ENCODE results near the gene INTS13.
A peak's percentile ranks its signal among the peaks of the same experiment; 100 is the strongest.
"Not testable (repeated sequence)": the region's sequence is repeated elsewhere in the genome, so short reads cannot be mapped to it uniquely, and the experiment has no call there.

Gene INTS13

GRCh38 chr12:26961803-26962202, 24.0 kb upstream of the INTS13 start:
- Histone ChIP-seq H3K36me3 (ENCODE audit: control insufficient read depth, insufficient read depth, low read length) (peaks cover 64% of the 10 kb centered on the region), H3K27ac (ENCODE audit: insufficient read depth, low read length, poor library complexity, severe bottlenecking) (no peak overlapping the region), H3K4me3 (ENCODE audit: insufficient read depth, low read depth, low read length, poor library complexity, severe bottlenecking) (no peak overlapping the region), H3K27me3 (replicated peaks; ENCODE audit: control insufficient read depth, insufficient read depth, low read length, poor library complexity, severe bottlenecking) (no peaks in the 10 kb centered on the region), H3K9me3 (ENCODE audit: control insufficient read depth, low read length) (no peaks in the 10 kb centered on the region), H3K4me1 (ENCODE audit: control insufficient read depth, insufficient read depth, low read length, poor library complexity, severe bottlenecking) (no peaks in the 10 kb centered on the region)
- DNase-seq: no peak

GRCh38 chr12:26961391-26961790, 23.6 kb upstream of the INTS13 start:
- H3K27ac ChIP-seq (ENCODE audit: insufficient read depth, low read length, poor library complexity, severe bottlenecking); H3K4me3 ChIP-seq (ENCODE audit: insufficient read depth, low read depth, low read length, poor library complexity, severe bottlenecking); DNase-seq; H3K4me1 ChIP-seq (ENCODE audit: control insufficient read depth, insufficient read depth, low read length, poor library complexity, severe bottlenecking); H3K9me3 ChIP-seq (ENCODE audit: control insufficient read depth, low read length); H3K27me3 ChIP-seq (replicated peaks; ENCODE audit: control insufficient read depth, insufficient read depth, low read length, poor library complexity, severe bottlenecking): not testable (repeated sequence)
- peaks cover 64% of the 10 kb centered on the region for H3K36me3 ChIP-seq (ENCODE audit: control insufficient read depth, insufficient read depth, low read length)

GRCh38 chr12:26954027-26954426, 16.2 kb upstream of the INTS13 start:
- H3K27me3 ChIP-seq (replicated peaks; ENCODE audit: control insufficient read depth, insufficient read depth, low read length, poor library complexity, severe bottlenecking): no peaks in the 10 kb centered on the region
- no peak for DNase-seq
- no peak overlapping the region for H3K4me3 ChIP-seq (ENCODE audit: insufficient read depth, low read depth, low read length, poor library complexity, severe bottlenecking)
- H3K4me1 ChIP-seq (ENCODE audit: control insufficient read depth, insufficient read depth, low read length, poor library complexity, severe bottlenecking): peaks cover 7% of the 10 kb centered on the region
- H3K9me3 ChIP-seq (ENCODE audit: control insufficient read depth, low read length): no peaks in the 10 kb centered on the region
- peaks cover 29% of the 10 kb centered on the region for H3K36me3 ChIP-seq (ENCODE audit: control insufficient read depth, insufficient read depth, low read length)
- H3K27ac ChIP-seq (ENCODE audit: insufficient read depth, low read length, poor library complexity, severe bottlenecking): no peak overlapping the region

GRCh38 chr12:26953447-26953846, 15.7 kb upstream of the INTS13 start:
- DNase-seq: no peak

GRCh38 chr12:26948309-26948708, 10.5 kb upstream of the INTS13 start:
- H3K9me3 ChIP-seq (ENCODE audit: control insufficient read depth, low read length): no peaks in the 10 kb centered on the region
- no peaks in the 10 kb centered on the region for H3K27me3 ChIP-seq (replicated peaks; ENCODE audit: control insufficient read depth, insufficient read depth, low read length, poor library complexity, severe bottlenecking)
- no peak overlapping the region for H3K4me3 ChIP-seq (ENCODE audit: insufficient read depth, low read depth, low read length, poor library complexity, severe bottlenecking)
- peaks cover 7% of the 10 kb centered on the region for H3K36me3 ChIP-seq (ENCODE audit: control insufficient read depth, insufficient read depth, low read length)
- no peak for DNase-seq
- no peak overlapping the region for H3K27ac ChIP-seq (ENCODE audit: insufficient read depth, low read length, poor library complexity, severe bottlenecking)
- peaks cover 7% of the 10 kb centered on the region for H3K4me1 ChIP-seq (ENCODE audit: control insufficient read depth, insufficient read depth, low read length, poor library complexity, severe bottlenecking)

More at GRCh38 chr12:26953447-26953846, 15.7 kb upstream of the INTS13 start:
- no peak overlapping the region for H3K4me3 ChIP-seq (ENCODE audit: insufficient read depth, low read depth, low read length, poor library complexity, severe bottlenecking)
- H3K36me3 ChIP-seq (ENCODE audit: control insufficient read depth, insufficient read depth, low read length): peaks cover 29% of the 10 kb centered on the region
- peaks cover 7% of the 10 kb centered on the region for H3K4me1 ChIP-seq (ENCODE audit: control insufficient read depth, insufficient read depth, low read length, poor library complexity, severe bottlenecking)
- no peaks in the 10 kb centered on the region for H3K27me3 ChIP-seq (replicated peaks; ENCODE audit: control insufficient read depth, insufficient read depth, low read length, poor library complexity, severe bottlenecking)
- no peak overlapping the region for H3K27ac ChIP-seq (ENCODE audit: insufficient read depth, low read length, poor library complexity, severe bottlenecking)
- H3K9me3 ChIP-seq (ENCODE audit: control insufficient read depth, low read length): no peaks in the 10 kb centered on the region

- Histone ChIP-seq H3K36me3 (ENCODE audit: control insufficient read depth, insufficient read depth, low read length) (no peaks in the 10 kb centered on the region), H3K27ac (ENCODE audit: insufficient read depth, low read length, poor library complexity, severe bottlenecking) (peak overlapping the region; percentile 94), H3K9me3 (ENCODE audit: control insufficient read depth, low read length) (no peaks in the 10 kb centered on the region), H3K27me3 (replicated peaks; ENCODE audit: control insufficient read depth, insufficient read depth, low read length, poor library complexity, severe bottlenecking) (no peaks in the 10 kb centered on the region), H3K4me1 (ENCODE audit: control insufficient read depth, insufficient read depth, low read length, poor library complexity, severe bottlenecking) (peaks cover 19% of the 10 kb centered on the region), H3K4me3 (ENCODE audit: insufficient read depth, low read depth, low read length, poor library complexity, severe bottlenecking) (peak overlapping the region; percentile 20)
- DNase-seq: no peak
Observed at GRCh38 chr12:26941215-26941594, 3.4 kb upstream of the INTS13 start.

GRCh38 chr12:26940516-26941214, 2.9 kb upstream of the INTS13 start:
- Histone ChIP-seq H3K27ac (ENCODE audit: insufficient read depth, low read length, poor library complexity, severe bottlenecking) (peak overlapping the region; percentile 94), H3K4me1 (ENCODE audit: control insufficient read depth, insufficient read depth, low read length, poor library complexity, severe bottlenecking) (peaks cover 18% of the 10 kb centered on the region), H3K27me3 (replicated peaks; ENCODE audit: control insufficient read depth, insufficient read depth, low read length, poor library complexity, severe bottlenecking) (no peaks in the 10 kb centered on the region), H3K36me3 (ENCODE audit: control insufficient read depth, insufficient read depth, low read length) (no peaks in the 10 kb centered on the region), H3K9me3 (ENCODE audit: control insufficient read depth, low read length) (no peaks in the 10 kb centered on the region), H3K4me3 (ENCODE audit: insufficient read depth, low read depth, low read length, poor library complexity, severe bottlenecking) (peak overlapping the region; percentile 86)
- DNase-seq: no peak

GRCh38 chr12:26939953-26940352, 2.2 kb upstream of the INTS13 start:
- Histone ChIP-seq H3K36me3 (ENCODE audit: control insufficient read depth, insufficient read depth, low read length) (no peaks in the 10 kb centered on the region), H3K27me3 (replicated peaks; ENCODE audit: control insufficient read depth, insufficient read depth, low read length, poor library complexity, severe bottlenecking) (no peaks in the 10 kb centered on the region), H3K9me3 (ENCODE audit: control insufficient read depth, low read length) (no peaks in the 10 kb centered on the region), H3K4me1 (ENCODE audit: control insufficient read depth, insufficient read depth, low read length, poor library complexity, severe bottlenecking) (peaks cover 25% of the 10 kb centered on the region), H3K4me3 (ENCODE audit: insufficient read depth, low read depth, low read length, poor library complexity, severe bottlenecking) (peak overlapping the region; percentile 86), H3K27ac (ENCODE audit: insufficient read depth, low read length, poor library complexity, severe bottlenecking) (peak overlapping the region; percentile 94)
- no peak for DNase-seq

- no peaks in the 10 kb centered on the region for H3K9me3 ChIP-seq (ENCODE audit: control insufficient read depth, low read length)
- peak overlapping the region; percentile 86 for H3K4me3 ChIP-seq (ENCODE audit: insufficient read depth, low read depth, low read length, poor library complexity, severe bottlenecking)
- H3K27ac ChIP-seq (ENCODE audit: insufficient read depth, low read length, poor library complexity, severe bottlenecking): peak overlapping the region; percentile 94
- H3K36me3 ChIP-seq (ENCODE audit: control insufficient read depth, insufficient read depth, low read length): no peaks in the 10 kb centered on the region
- no peak for DNase-seq
- peaks cover 27% of the 10 kb centered on the region for H3K4me1 ChIP-seq (ENCODE audit: control insufficient read depth, insufficient read depth, low read length, poor library complexity, severe bottlenecking)
- H3K27me3 ChIP-seq (replicated peaks; ENCODE audit: control insufficient read depth, insufficient read depth, low read length, poor library complexity, severe bottlenecking): no peaks in the 10 kb centered on the region
Observed at GRCh38 chr12:26939192-26939832, 1.5 kb upstream of the INTS13 start.

GRCh38 chr12:26938701-26939062, 901 bp upstream of the INTS13 start:
- no peak for DNase-seq
- Histone ChIP-seq H3K27ac (ENCODE audit: insufficient read depth, low read length, poor library complexity, severe bottlenecking) (peak overlapping the region; percentile 94), H3K27me3 (replicated peaks; ENCODE audit: control insufficient read depth, insufficient read depth, low read length, poor library complexity, severe bottlenecking) (no peaks in the 10 kb centered on the region), H3K9me3 (ENCODE audit: control insufficient read depth, low read length) (no peaks in the 10 kb centered on the region), H3K4me3 (ENCODE audit: insufficient read depth, low read depth, low read length, poor library complexity, severe bottlenecking) (peak overlapping the region; percentile 86), H3K36me3 (ENCODE audit: control insufficient read depth, insufficient read depth, low read length) (no peaks in the 10 kb centered on the region), H3K4me1 (ENCODE audit: control insufficient read depth, insufficient read depth, low read length, poor library complexity, severe bottlenecking) (peaks cover 27% of the 10 kb centered on the region)

Measured in effector memory CD4-positive, alpha-beta T cell (primary cell).